ENCODE data around the gene RPL7L1. TPM values are rescaled to one million over a fixed set of nuclear protein-coding genes. Genes with fewer than 3 reads are reported as not detected.
A peak's percentile ranks its signal among the peaks of the same experiment; 100 is the strongest.

Gene RPL7L1
- total RNA-seq = 100 to 1,000 TPM; 124 to 152 TPM

GRCh38 chr6:42879372-42880239 lies at the start of gene RPL7L1:
Gene RPL7L1, plus strand, starts transcription at chr6:42879616. Its CDS starts 295 bp downstream, at chr6:42879911.
- peak within 1 kb of the TSS; percentile 100 for H3K27ac Mint-ChIP-seq
- ChIA-PET CTCF (interaction anchor here (0.7 to 5.3 kb wide), 8 partner anchors 11 to 217 kb away, joined by 3 to 42 read pairs (median 5); a partner anchor contains a TSS), POLR2A (interaction anchor here (0.6 to 3.3 kb wide), 10 partner anchors 11 to 1011 kb away, joined by 3 to 19 read pairs (median 3); partner anchors contain the start of genes BICRAL, CNPY3, KLC4 and KLHDC3)
- intact Hi-C loops (cut with DNase I, micrococcal nuclease) = loop anchor here (1.0 to 5.0 kb wide), 13 partner anchors 11 to 1092 kb away; partner anchors contain the start of genes TBCC (in 2 of the 2), BICRAL (in 1 of the 2), CNPY3 (in 1 of the 2) and KLHDC3 (in 1 of the 2)
- ATAC-seq (peak; percentile 96), DNase-seq (peak; percentile 89)
- no peaks in the 10 kb centered on the region for H3K27me3 Mint-ChIP-seq
- peaks cover 20% of the 10 kb centered on the region for H3K4me1 Mint-ChIP-seq
- H3K36me3 Mint-ChIP-seq (ENCODE audit: low read depth) = peaks cover 34% of the 10 kb centered on the region
- peak within 1 kb of the TSS; percentile 99 for H3K4me3 Mint-ChIP-seq
- no peaks in the 10 kb centered on the region for H3K9me3 Mint-ChIP-seq (ENCODE audit: low read depth)

GRCh38 chr6:42831237-42831636 lies 48.2 kb upstream of the RPL7L1 start:
- POLR2A ChIA-PET = no interaction called here
- intact Hi-C loops (cut with DNase I, micrococcal nuclease) = no loop called here
- Mint-ChIP-seq H3K27ac (no peak overlapping the region), H3K4me1 (peaks cover 10% of the 10 kb centered on the region), H3K27me3 (no peaks in the 10 kb centered on the region), H3K9me3 (ENCODE audit: low read depth) (no peaks in the 10 kb centered on the region), H3K36me3 (ENCODE audit: low read depth) (peaks cover 17% of the 10 kb centered on the region), H3K4me3 (no peak overlapping the region)
- DNase-seq (no peak), ATAC-seq (no peak)
- CTCF ChIA-PET = interaction anchor here (0.6 to 1.4 kb wide), 9 partner anchors 11 to 168 kb away, joined by 3 to 5 read pairs (median 3); no protein-coding TSS in a partner anchor

- ATAC-seq = no peak
- Mint-ChIP-seq H3K4me1 (peaks cover 10% of the 10 kb centered on the region), H3K4me3 (no peak overlapping the region), H3K27ac (no peak overlapping the region), H3K9me3 (ENCODE audit: low read depth) (no peaks in the 10 kb centered on the region), H3K27me3 (no peaks in the 10 kb centered on the region), H3K36me3 (ENCODE audit: low read depth) (peaks cover 13% of the 10 kb centered on the region)
- CTCF ChIA-PET = interaction anchor here (1.1 kb wide), 1 partner anchor 309 kb away, joined by 3 read pairs; no protein-coding TSS in a partner anchor
- DNase-seq = no peak
- POLR2A ChIA-PET = interaction anchor here (0.6 kb wide), 1 partner anchor 88 kb away, joined by 3 read pairs; the partner anchor contains the start of gene TBCC
- intact Hi-C loops (cut with DNase I, micrococcal nuclease) = no loop called here
These were observed 45.4 kb upstream of the RPL7L1 start for GRCh38 chr6:42834056-42834455.

GRCh38 chr6:42841844-42842584 lies 37.4 kb upstream of the RPL7L1 start:
- no peak overlapping the region for H3K27ac Mint-ChIP-seq
- peaks cover 10% of the 10 kb centered on the region for H3K36me3 Mint-ChIP-seq (ENCODE audit: low read depth)
- H3K9me3 Mint-ChIP-seq (ENCODE audit: low read depth) = no peaks in the 10 kb centered on the region
- DNase-seq = no peak
- peak; percentile 65 for ATAC-seq
- no peaks in the 10 kb centered on the region for H3K27me3 Mint-ChIP-seq
- peaks cover 27% of the 10 kb centered on the region for H3K4me1 Mint-ChIP-seq
- ChIA-PET CTCF (interaction anchor here (0.7 to 1.2 kb wide), 2 partner anchors 49 to 59 kb away, joined by 3 to 4 read pairs; no protein-coding TSS in a partner anchor), POLR2A (interaction anchor here (1.2 kb wide), 1 partner anchor 96 kb away, joined by 4 read pairs; the partner anchor contains the start of gene TBCC)
- no peak overlapping the region for H3K4me3 Mint-ChIP-seq
- intact Hi-C loops (cut with DNase I, micrococcal nuclease) = no loop called here

GRCh38 chr6:42845327-42845694 lies 34.1 kb upstream of the RPL7L1 start:
- DNase-seq (no peak), ATAC-seq (no peak)
- Mint-ChIP-seq H3K27me3 (no peaks in the 10 kb centered on the region), H3K36me3 (ENCODE audit: low read depth) (peaks cover 10% of the 10 kb centered on the region), H3K9me3 (ENCODE audit: low read depth) (no peaks in the 10 kb centered on the region), H3K4me1 (peaks cover 27% of the 10 kb centered on the region), H3K27ac (no peak overlapping the region), H3K4me3 (no peak overlapping the region)
- ChIA-PET CTCF (interaction anchor here (0.6 to 1.4 kb wide), 4 partner anchors 8 to 119 kb away, joined by 3 to 5 read pairs (median 3); partner anchors contain the start of gene RPL7L1), POLR2A (no interaction called here)
- intact Hi-C loops (cut with DNase I, micrococcal nuclease) = no loop called here

GRCh38 chr6:42846505-42846904 lies 32.9 kb upstream of the RPL7L1 start:
- ChIA-PET CTCF (interaction anchor here (0.6 to 1.8 kb wide), 2 partner anchors 184 to 454 kb away, joined by 4 to 5 read pairs; no protein-coding TSS in a partner anchor), POLR2A (no interaction called here)
- Mint-ChIP-seq H3K9me3 (ENCODE audit: low read depth) (no peaks in the 10 kb centered on the region), H3K4me3 (no peak overlapping the region), H3K27ac (no peak overlapping the region), H3K36me3 (ENCODE audit: low read depth) (peaks cover 10% of the 10 kb centered on the region), H3K27me3 (no peaks in the 10 kb centered on the region), H3K4me1 (peaks cover 24% of the 10 kb centered on the region)
- intact Hi-C loops (cut with DNase I, micrococcal nuclease) = no loop called here
- ATAC-seq (no peak), DNase-seq (no peak)

GRCh38 chr6:42848700-42849099 lies 30.7 kb upstream of the RPL7L1 start:
- H3K4me3 Mint-ChIP-seq = no peak overlapping the region
- no peaks in the 10 kb centered on the region for H3K27me3 Mint-ChIP-seq
- ATAC-seq (no peak), DNase-seq (no peak)
- peaks cover 15% of the 10 kb centered on the region for H3K36me3 Mint-ChIP-seq (ENCODE audit: low read depth)
- H3K4me1 Mint-ChIP-seq = peaks cover 10% of the 10 kb centered on the region
- ChIA-PET CTCF (no interaction called here), POLR2A (no interaction called here)
- H3K27ac Mint-ChIP-seq = no peak overlapping the region
- no peaks in the 10 kb centered on the region for H3K9me3 Mint-ChIP-seq (ENCODE audit: low read depth)
- intact Hi-C loops (cut with DNase I, micrococcal nuclease) = no loop called here

- H3K27ac Mint-ChIP-seq = no peak overlapping the region
- no peaks in the 10 kb centered on the region for H3K4me1 Mint-ChIP-seq
- CTCF ChIA-PET = interaction anchor here (0.5 kb wide), 1 partner anchor 481 kb away, joined by 3 read pairs; no protein-coding TSS in a partner anchor
These were observed 27.8 kb upstream of the RPL7L1 start for GRCh38 chr6:42851599-42851998.

GRCh38 chr6:42860036-42860435 lies 19.4 kb upstream of the RPL7L1 start:
- ATAC-seq (no peak), DNase-seq (no peak)
- peaks cover 23% of the 10 kb centered on the region for H3K36me3 Mint-ChIP-seq (ENCODE audit: low read depth)
- no peaks in the 10 kb centered on the region for H3K9me3 Mint-ChIP-seq (ENCODE audit: low read depth)
- POLR2A ChIA-PET = interaction anchor here (0.5 kb wide), 1 partner anchor 29 kb away, joined by 3 read pairs; no protein-coding TSS in a partner anchor
- H3K4me1 Mint-ChIP-seq = no peaks in the 10 kb centered on the region
- H3K4me3 Mint-ChIP-seq = no peak overlapping the region
- no peak overlapping the region for H3K27ac Mint-ChIP-seq
- intact Hi-C loops (cut with DNase I, micrococcal nuclease) = no loop called here
- H3K27me3 Mint-ChIP-seq = no peaks in the 10 kb centered on the region
- CTCF ChIA-PET = interaction anchor here (0.8 to 2.1 kb wide), 2 partner anchors 19 to 69 kb away, joined by 5 to 6 read pairs; partner anchors contain the start of gene RPL7L1

More at GRCh38 chr6:42851599-42851998, 27.8 kb upstream of the RPL7L1 start:
- Mint-ChIP-seq H3K9me3 (ENCODE audit: low read depth) (no peaks in the 10 kb centered on the region), H3K4me3 (no peak overlapping the region), H3K36me3 (ENCODE audit: low read depth) (peaks cover 5% of the 10 kb centered on the region), H3K27me3 (no peaks in the 10 kb centered on the region)
- no peak for DNase-seq
- intact Hi-C loops (cut with DNase I, micrococcal nuclease) = no loop called here
- POLR2A ChIA-PET = no interaction called here
- ATAC-seq = no peak

- ATAC-seq (no peak), DNase-seq (no peak)
- Mint-ChIP-seq H3K9me3 (ENCODE audit: low read depth) (no peaks in the 10 kb centered on the region), H3K4me1 (no peaks in the 10 kb centered on the region), H3K4me3 (no peak overlapping the region), H3K27ac (no peak overlapping the region), H3K27me3 (no peaks in the 10 kb centered on the region), H3K36me3 (ENCODE audit: low read depth) (peaks cover 23% of the 10 kb centered on the region)
- CTCF ChIA-PET = interaction anchor here (2.1 kb wide), 1 partner anchor 19 kb away, joined by 6 read pairs; the partner anchor contains the start of gene RPL7L1
- POLR2A ChIA-PET = interaction anchor here (0.5 kb wide), 1 partner anchor 29 kb away, joined by 3 read pairs; no protein-coding TSS in a partner anchor
- intact Hi-C loops (cut with DNase I, micrococcal nuclease) = no loop called here
These were observed 18.9 kb upstream of the RPL7L1 start for GRCh38 chr6:42860481-42860880.

- ATAC-seq (no peak), DNase-seq (peak; percentile 26)
- Mint-ChIP-seq H3K27ac (peak overlapping the region; percentile 66), H3K4me1 (no peaks in the 10 kb centered on the region), H3K4me3 (no peak overlapping the region), H3K36me3 (ENCODE audit: low read depth) (peaks cover 17% of the 10 kb centered on the region), H3K9me3 (ENCODE audit: low read depth) (no peaks in the 10 kb centered on the region), H3K27me3 (no peaks in the 10 kb centered on the region)
- ChIA-PET POLR2A (no interaction called here), CTCF (interaction anchor here (0.7 kb wide), 1 partner anchor 53 kb away, joined by 3 read pairs; no protein-coding TSS in a partner anchor)
- intact Hi-C loops (cut with DNase I, micrococcal nuclease) = no loop called here
These were observed 14.8 kb upstream of the RPL7L1 start for GRCh38 chr6:42864602-42865001.
